GM19099 (cell line): ENCODE results near the gene ACAD11.

ENCODE experiments used
- POLR2A ChIP-seq: IDR thresholded peaks from 3 replicates; pipeline ENCODE4 v1.6.1; 2011; ENCODE audit warnings: low read depth; ENCODE audit not compliant: insufficient read length; ENCODE audit errors: extremely low read depth

ACAD11 gene

GRCh38 chr3:132550579-132551305 lies 108.9 kb downstream of the ACAD11 start:
- TF ChIP-seq POLR2A, result no peak

- no peak for TF ChIP-seq POLR2A
Observed at GRCh38 chr3:132549890-132550578, 109.6 kb downstream of the ACAD11 start.

GRCh38 chr3:132549169-132549568 lies 110.4 kb downstream of the ACAD11 start:
- no peak for TF ChIP-seq POLR2A

- no peak for TF ChIP-seq POLR2A
Observed at GRCh38 chr3:132545471-132545870, 114.1 kb downstream of the ACAD11 start.

- no peak for TF ChIP-seq POLR2A
Observed at GRCh38 chr3:132544130-132544529, 115.5 kb downstream of the ACAD11 start.

GRCh38 chr3:132543011-132543739 lies 116.4 kb downstream of the ACAD11 start:
- TF ChIP-seq POLR2A, result no peak

- no peak for TF ChIP-seq POLR2A
Observed at GRCh38 chr3:132542577-132542976, 117.0 kb downstream of the ACAD11 start.

GRCh38 chr3:132539681-132540080 lies 119.9 kb downstream of the ACAD11 start:
- TF ChIP-seq POLR2A, result no peak

GRCh38 chr3:132538072-132538471 lies 121.5 kb downstream of the ACAD11 start:
- no peak for TF ChIP-seq POLR2A

- TF ChIP-seq POLR2A, result no peak
Observed at GRCh38 chr3:132537297-132537696, 122.3 kb downstream of the ACAD11 start.

GRCh38 chr3:132536442-132537153 lies 123.0 kb downstream of the ACAD11 start:
- TF ChIP-seq POLR2A, result no peak

GRCh38 chr3:132535575-132536441 lies 123.8 kb downstream of the ACAD11 start:
- no peak for TF ChIP-seq POLR2A

- no peak for TF ChIP-seq POLR2A
Observed at GRCh38 chr3:132530624-132531023, 129.0 kb downstream of the ACAD11 start.

- no peak for TF ChIP-seq POLR2A
Observed at GRCh38 chr3:132522353-132522752, 137.3 kb downstream of the ACAD11 start.
